Measurements from ENCODE around the gene ADRM1.

ADRM1 gene

DNA sequence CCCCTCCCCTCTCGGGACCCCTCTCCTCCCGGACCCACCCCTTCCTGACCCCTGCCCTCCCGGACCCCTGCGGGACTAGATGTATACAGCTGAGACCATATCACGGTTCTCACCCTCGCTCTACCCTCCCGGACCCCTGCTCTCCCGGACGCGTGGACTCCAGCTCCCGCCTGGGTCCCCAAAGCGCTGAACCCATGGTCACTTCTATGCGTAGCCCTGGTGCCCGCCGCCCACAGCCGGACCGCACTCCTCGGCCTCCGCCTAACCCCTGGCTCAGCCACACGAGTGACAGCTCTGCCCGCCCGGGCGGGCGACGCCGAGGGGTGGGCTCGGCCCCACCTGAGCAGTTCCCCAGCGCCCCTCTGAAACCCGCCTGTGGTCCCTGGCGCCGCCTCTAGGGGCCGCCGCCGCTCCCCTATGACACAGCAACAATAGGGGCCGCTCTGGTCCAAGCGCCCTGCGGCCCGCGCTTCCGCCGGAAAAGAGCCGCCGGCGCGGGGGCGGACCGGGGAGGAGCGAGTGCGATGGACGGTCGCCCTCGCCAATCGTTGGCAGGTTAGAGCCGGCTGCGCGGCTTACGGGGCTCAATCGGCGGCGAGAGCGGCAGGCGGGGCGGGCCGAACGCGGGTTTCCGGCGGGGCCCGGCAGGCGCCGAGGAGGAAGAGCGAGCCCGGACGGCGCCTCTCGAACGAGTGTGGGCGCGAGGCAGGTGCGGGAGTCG lies at the start of gene ADRM1:
TSS of gene ADRM1 (plus strand) at position 657 of the 721 bp plus-strand sequence. CDS start 572 bp downstream, outside the sequence.
- peak; percentile 94 for DNase-seq

DNA sequence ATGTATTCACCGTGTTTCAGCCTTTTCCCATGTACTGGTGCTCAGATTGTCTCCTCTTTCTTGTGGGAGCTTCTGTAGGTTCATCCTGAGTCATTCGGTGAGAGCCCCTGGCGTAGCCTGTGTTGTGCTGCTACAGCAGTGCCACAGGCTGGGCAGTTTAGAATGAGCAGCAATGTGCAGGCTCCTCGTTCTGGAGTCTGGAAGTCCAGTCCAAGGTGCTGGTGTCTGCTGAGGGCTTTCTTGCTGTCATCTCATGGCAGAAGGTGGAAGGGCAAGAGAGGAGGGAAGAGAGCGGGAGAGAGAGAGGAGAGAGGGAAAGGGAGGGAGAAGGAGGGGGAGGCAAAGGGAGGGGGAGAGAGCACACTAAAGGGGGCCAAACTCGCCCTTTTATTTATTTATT lies 49.4 kb upstream of the ADRM1 start:
- DNase-seq, result no peak

GRCh38 chr20:62254021-62254724 lies 48.6 kb upstream of the ADRM1 start:
- no peak for DNase-seq

GRCh38 chr20:62255976-62256375 lies 46.8 kb upstream of the ADRM1 start:
- DNase-seq, result no peak

DNA sequence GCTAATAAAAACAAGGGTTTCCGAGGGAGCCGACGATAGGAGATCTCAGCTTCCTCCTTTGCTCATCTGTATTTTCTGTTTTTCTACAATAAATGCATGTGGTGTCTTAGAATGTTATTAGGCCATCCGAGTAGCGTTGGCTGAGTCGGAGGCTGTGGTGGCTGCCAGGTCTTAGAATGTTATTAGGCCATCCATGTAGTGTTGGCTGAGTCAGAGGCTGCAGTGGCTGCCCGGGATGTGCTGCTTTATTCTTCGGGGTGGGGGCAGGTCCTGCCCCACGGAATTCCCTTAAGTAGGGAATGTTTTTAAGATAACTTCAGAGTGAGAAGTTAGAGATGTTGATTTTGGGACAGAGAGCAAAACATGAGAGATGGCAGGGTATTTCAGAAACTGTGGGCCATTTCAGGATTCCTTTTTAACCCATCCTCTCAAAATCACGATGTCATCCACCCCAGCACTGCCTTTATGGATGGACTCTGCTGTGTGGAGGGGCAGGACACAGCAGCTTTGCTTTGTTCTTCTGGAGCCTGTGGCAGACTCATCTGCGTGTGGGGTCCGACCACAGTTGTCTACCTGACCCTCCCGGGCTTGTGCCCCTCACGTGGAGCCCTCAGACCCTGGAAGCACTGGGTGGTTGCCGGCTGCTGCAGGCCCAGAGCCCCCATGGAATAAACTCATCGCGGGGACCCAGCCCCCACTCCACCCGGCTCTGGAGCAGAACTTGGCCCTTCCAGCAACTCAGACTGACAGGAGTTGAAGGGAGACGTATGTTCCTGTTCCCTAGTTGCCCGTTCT lies 44.1 kb upstream of the ADRM1 start:
- no peak for DNase-seq

- no peak for DNase-seq
Observed at GRCh38 chr20:62259294-62259565, 43.6 kb upstream of the ADRM1 start.

DNA sequence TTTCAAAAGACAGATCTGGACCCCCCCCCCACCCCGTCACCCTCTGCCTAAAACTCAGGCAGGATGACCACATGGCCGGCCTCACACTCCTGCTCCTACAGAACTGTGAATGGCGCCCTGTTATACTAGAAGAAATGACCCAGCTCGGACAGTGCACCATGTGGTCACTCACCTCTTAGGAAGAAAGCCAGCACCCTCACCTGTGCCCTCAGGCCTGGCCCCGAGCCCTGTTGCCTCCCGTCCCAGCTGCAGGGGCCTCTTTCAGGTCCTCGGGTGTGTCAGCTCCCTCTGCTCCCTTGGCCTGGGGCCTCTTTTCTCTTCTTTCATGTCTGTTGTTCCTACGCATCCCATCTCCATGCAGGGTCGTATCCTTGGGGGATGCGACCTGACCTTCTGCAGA lies 40.7 kb upstream of the ADRM1 start:
- no peak for DNase-seq

DNA sequence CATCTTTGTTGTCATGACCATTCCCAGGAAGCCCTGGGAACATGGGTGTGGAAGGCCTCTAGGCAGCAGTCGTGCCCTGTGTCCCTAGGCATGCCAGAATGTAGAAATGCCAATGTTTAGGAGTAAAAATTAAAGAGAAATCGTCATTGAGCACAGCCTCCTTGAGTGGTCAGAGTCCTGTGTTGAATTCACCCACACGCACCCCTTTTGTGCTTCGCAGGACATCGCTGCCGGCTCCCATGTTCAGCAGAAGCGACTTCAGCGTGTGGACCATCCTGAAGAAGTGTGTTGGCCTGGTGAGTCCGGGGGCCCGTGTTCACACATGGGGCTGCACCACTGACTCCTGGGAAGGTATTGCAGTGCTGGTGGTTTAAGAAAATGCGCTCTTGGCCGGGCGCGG lies 39.4 kb upstream of the ADRM1 start:
- DNase-seq, result no peak

- DNase-seq, result no peak
Observed at GRCh38 chr20:62265365-62265764, 37.4 kb upstream of the ADRM1 start.

DNA sequence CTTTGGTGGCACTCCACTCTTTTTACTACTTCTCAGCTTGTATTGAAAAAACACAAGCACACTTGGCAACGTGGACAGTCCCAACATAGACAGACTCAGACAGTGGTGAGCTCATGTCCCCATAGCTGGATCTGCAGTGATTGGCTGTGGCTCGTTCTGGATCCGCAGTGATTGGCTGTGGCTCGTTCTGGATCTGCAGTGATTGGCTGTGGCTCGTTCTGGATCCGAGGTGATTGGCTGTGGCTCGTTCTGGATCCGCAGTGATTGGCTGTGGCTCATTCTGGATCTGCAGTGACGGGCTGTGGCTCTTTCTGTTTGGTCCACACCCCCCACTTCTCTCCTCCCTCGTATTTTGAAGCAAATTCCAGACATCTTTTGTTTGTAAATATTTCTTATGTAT lies 36.5 kb upstream of the ADRM1 start:
- DNase-seq, result no peak

DNA sequence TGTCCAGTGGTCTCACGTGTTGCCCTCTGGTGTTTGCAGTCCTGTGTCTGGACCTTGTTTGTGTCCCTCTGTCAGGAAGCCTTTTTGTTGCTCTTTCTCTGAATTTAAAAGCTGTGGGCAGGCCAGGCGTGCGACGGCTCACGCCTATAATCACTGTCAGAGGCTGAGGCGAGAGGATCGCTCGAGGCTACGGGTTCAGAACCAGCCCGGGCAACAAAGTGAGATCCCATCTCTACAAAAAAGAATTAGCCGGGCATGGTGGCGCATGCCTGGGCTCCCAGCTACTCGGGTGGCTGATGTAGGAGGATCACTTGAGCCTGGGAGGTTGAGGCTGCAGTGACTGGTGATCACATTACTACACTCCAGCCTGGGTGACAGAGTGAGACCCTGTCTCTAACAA lies 35.9 kb upstream of the ADRM1 start:
- no peak for DNase-seq

DNA sequence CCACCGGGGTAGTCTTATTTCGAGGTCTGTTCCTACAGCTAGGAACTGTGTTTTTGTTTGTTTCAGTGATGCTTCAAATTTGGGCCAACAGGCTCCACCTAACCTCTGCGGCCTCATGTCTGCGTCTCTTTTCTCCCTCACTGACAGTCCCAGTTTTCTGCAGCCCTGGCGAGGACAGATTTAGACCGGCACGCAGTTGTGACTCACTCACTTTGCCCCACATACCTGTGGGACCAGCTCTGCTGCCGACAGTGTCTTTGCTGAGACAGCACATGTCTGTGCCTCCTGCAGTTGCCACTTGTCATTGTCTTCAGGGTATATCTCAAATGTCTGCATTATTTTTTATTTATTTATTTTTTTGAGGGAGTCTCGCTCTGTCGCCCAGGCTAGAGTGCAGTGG lies 35.3 kb upstream of the ADRM1 start:
- DNase-seq, result no peak

DNA sequence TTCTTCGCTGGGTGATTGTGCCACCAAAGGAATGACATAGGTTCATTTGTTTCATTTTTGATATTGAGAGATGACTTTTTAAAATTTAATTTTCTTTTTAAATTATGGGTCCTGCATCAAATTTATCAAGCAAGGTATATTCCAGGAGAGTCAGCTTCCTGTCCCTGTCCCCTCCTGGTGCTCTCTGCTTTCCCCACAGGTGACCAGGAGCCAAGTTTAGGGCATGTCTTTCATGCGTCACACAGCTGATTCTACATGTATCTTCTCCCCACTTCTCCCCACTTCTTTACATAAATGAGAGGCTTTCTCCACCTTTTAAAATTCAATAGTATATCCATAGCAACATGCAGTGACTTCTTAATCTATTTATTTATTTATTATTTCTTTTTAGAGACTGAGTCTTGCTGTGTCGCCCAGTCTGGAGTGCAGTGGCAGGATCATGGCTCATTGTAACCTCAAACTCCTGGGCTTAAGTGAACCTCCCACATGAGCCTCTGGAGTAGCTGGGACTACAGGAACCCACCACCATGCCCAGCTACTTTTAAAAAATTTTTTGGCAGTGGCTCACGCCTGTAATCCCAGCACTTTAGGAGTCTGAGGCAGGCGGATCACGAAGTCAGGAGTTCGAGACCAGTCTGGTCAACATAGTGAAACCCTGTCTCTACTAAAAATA lies 34.4 kb upstream of the ADRM1 start:
- no peak for DNase-seq

DNA sequence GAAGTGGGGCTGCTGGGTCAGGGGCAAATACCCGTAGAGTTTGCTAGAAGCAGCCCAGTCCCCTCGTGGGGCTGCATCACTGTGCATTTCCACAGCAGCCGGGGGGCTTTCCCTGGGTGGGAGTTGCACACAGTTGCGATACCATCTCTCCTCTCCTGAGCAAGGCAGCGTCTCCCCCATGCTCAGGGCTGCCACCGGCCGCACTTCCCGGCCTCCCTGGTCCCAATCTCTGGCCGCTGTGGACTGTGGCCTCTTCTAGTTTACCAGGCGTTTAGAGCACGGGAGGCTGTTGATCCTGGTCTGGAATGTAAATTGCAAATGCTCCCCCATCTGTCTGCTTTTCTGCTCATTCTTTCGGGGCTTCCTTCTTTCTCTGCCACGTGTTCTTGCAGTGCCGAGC lies 33.4 kb upstream of the ADRM1 start:
- DNase-seq, result no peak

GRCh38 chr20:62269871-62270270 lies 32.9 kb upstream of the ADRM1 start:
- DNase-seq, result no peak

DNA sequence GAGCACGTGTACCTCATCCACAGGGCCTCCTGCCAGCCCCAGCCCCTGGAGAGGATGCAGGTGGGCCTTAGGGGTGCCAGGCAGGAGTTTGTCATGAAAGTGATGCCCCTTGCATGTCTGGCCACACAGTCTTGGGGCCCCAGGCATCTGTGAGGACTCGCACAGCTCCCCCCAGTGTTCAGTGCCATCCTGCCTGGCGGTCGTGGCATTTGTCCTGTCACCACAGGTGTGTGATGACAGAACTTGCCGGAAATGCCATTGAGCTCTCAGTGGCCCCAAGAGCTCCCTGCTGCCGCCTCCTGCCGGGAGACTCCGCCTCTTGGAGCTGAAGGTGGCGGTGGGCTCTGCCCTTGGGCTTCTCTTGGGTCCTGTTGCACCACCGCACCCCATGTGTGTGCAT lies 30.6 kb upstream of the ADRM1 start:
- DNase-seq, result no peak

DNA sequence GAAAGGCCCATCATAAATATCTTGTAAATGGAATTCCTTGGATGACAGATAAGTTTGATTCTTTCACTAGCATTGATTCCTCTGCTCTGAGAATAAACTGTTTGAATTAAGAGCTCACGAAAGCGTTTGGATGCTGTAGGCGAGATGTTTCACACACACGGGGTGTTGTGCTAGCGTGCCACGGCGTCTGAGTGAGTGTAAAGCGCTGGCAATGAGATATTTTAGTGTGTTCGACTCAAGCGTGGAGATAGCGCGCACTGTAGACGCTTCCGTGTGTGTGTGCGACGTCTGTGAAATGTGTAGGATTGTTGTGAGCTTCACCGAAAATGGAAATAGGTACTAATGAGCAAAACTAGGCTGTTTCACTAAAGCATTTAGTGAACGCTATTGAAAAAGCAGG lies 29.4 kb upstream of the ADRM1 start:
- DNase-seq, result no peak

GRCh38 chr20:62274332-62274950 lies 28.4 kb upstream of the ADRM1 start:
- DNase-seq, result no peak

DNA sequence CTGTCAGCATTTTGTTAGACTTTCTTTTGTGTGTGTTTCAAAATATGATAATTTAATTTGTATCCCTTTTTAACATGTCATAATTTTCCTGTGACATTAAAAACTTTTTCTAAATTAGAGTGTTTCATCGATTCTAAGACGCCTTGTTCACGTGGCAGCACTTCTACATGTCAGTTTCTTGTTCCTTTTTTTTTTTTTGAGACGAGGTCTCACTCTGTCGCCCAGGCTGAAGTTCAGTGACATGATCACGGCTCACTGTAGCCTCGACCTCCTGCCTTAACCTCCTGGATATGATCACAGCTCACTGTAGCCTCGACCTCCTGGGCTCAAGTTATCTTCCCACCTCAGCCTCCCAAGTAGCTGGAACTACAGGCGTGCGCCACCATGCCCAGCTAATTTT lies 27.6 kb upstream of the ADRM1 start:
- no peak for DNase-seq

GRCh38 chr20:62276439-62276838 lies 26.4 kb upstream of the ADRM1 start:
- DNase-seq, result no peak

- no peak for DNase-seq
Observed at GRCh38 chr20:62277253-62277652, 25.5 kb upstream of the ADRM1 start.

DNA sequence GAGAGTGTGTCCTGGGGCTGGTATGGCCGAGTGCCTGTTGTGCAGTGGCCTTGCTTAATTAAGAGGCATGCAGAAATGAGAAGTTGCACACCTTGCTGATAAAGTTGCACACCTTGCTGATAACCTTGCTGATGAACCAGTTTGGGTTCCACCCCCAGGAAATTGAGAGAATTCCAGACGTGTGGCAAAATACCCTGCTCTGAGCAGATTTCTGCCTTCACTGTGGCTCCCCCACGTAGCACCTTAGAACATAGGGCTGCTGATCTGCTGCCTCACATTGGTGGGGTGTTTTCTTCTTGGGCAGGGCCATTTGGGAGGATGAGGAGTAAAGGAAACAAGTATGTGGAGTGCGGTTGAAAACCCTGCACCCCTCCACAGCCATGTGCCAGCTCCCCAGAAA lies 22.5 kb upstream of the ADRM1 start:
- no peak for DNase-seq

All from NCI-H1436 (cell line).